RPMI8226 (cell line): ENCODE results near the gene MDM4.
"Not testable (repeated sequence)": the region's sequence is repeated elsewhere in the genome, so short reads cannot be mapped to it uniquely, and the experiment has no call there.

Experiments used
- DNase-seq: peaks from one replicate; pipeline ENCODE4 v3.0.0-alpha.2; 2015

MDM4 gene

DNA sequence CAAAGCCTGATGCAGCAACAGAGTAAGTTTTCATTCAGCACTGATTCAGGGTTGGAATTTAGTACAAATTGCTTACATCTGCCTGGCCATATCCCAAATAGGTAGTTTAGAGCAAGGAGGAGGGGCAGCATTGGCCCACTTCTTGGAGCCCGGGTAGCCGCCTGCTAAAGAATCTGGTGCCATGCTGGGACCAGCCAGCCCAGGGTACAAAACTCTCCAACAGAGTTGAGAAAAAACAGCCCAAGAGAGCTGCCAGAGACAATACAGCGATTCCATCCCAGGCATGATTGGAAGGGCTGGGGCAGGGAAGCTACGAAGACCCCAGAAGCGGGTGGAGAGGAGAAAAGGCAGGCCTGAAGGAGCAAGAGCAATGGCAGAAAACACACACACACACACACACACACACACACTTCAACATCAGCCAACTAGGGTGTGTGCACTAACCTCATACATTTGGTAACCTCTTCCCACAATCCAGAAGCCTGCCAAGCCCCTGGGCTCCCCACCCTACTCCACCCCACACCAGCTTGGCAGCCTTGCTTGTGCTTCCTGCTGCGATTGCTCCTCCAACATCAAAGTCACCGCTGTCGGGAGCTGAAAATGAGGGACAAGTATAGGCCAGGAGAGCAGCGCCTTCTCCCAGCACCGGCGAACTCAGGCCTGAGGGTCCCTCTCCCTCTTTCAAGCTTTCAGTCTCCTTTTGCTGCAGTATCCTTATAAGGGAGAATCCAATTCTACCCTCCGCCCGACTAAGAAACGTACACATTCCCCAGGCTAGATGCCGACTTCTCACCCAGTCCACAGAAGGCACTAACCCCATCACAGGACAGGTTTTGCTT is 22.8 kb upstream of the MDM4 start:
- DNase-seq: no peak

DNA sequence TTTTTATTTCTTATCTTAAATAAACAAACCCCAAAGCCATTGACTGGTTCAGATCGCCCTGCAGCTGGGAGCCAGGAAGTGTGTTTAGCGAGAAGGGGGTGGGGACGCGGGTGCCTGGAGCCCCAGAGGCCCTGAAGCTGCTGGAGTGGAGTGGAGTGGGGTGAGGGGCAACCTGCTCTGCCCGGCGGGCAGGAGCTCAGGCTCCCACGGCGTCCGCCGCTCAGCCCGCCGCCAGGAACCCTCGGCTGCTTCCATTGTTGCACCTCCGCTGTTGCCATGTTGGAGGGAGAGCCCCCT is 22.3 kb upstream of the MDM4 start:
- peak; percentile 67 for DNase-seq

DNA sequence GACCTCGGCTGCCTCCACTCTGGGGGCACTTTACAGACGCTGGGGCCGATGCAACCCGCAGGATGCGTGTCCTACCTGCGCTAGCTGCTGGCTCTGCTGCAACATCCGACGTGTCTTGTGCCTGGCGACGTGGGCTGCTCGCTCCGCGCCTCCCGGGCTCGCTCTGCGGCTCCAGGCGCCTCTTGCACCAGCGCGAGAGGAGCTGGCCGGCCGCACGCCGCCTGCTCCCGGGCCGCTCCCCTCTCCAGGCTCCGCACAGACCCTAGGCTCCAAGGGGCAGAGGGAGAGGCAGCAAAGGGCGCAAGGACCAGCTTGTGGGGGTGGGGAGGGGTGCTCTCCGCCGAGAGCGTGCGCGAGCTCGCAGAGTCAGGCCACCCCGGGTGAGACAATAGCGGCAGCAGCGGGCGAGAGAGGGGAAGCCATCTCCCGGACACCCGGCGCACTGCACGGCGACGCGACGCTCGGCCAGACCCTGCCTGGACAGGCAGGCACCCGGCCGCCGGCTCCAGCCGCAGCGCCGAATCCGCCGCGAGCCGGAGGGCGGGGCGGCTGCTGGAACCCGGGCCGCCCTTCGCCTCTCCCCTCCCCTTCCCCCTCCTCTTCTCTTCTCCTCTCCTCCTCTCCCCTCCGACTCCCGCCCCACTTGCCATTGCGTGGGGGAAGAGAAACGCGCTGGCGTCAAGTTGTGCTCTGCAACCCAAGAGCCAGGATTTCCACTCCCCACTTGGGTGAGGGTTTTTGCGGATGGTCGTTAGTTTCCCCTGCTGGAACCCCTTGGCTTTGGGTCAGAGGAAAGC is 21.7 kb upstream of the MDM4 start, which contains the start of gene PIK3C2B:
PIK3C2B (minus strand) TSS at position 525 of the 797 bp plus-strand sequence. CDS start 25,003 bp downstream, outside the sequence.
- peak; percentile 89 for DNase-seq

DNA sequence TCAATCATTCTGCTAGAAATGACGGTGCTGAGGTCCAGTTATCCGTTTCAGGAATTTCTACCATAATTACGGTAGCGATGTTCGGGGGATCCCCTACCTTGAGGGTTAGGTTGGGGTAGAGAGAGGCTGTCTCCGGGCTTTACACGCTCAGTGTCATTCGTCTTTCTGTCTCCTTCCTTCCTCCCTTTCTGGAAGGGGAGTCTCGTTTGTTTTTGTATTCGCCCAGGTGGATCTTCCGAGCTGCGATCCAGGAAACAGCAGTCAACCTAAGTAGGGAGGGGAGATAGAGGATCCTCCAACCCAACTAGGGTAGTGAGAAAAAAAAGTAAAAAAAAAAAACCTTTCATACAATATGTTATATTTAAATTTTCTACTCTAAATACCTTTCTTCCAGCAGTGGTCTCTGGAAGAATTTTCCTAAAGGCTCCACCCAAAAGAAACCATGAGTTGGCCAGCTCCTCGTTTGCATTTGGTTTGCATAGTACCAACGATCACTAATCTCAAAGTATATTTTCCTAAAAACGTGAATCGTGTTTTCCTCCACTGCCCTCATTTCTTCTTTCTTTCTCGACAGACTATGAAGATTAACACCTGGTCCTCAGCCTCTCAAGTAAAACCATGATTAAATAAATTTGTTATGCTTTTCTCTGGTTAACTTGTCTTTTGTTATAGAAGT is 21.0 kb upstream of the MDM4 start:
- no peak for DNase-seq

DNA sequence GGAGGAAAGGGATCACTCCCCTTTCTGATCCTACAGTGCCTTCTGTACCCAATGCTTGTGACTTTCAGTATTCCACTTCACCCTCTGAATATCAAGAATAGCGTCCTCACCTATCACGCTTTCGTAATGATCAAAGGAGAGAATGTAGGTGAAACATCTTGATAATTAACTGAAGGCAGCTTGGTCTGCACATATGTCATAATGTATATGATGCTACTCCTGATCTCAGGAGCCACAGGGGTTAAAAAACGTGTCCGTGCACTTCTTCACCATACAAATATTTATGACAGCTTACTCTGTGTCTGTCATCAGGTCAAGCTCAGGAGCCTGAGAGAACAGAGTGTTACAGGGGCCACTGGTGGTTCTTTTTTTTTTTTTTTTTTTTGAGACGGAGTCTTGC is 20.4 kb upstream of the MDM4 start:
- no peak for DNase-seq

DNA sequence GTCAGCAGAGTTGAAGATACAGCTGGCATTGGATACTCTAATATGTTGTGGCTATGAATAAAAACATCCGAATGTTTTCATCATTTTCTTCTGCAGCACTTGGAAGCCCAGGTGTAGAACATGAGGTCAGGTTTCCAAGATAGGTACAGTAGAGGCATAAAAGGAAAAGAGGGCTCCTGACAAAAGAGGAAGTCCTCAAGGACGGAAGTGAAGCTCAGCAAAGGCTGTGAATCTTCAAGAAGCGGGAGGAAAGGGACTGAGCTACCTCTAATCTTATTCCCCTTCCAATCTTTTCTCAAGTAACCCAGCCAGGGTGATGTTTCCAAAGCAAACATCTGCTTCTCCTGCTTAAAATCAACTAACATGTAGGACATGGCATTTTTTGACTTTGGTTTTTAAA is 17.2 kb upstream of the MDM4 start:
- no peak for DNase-seq

DNA sequence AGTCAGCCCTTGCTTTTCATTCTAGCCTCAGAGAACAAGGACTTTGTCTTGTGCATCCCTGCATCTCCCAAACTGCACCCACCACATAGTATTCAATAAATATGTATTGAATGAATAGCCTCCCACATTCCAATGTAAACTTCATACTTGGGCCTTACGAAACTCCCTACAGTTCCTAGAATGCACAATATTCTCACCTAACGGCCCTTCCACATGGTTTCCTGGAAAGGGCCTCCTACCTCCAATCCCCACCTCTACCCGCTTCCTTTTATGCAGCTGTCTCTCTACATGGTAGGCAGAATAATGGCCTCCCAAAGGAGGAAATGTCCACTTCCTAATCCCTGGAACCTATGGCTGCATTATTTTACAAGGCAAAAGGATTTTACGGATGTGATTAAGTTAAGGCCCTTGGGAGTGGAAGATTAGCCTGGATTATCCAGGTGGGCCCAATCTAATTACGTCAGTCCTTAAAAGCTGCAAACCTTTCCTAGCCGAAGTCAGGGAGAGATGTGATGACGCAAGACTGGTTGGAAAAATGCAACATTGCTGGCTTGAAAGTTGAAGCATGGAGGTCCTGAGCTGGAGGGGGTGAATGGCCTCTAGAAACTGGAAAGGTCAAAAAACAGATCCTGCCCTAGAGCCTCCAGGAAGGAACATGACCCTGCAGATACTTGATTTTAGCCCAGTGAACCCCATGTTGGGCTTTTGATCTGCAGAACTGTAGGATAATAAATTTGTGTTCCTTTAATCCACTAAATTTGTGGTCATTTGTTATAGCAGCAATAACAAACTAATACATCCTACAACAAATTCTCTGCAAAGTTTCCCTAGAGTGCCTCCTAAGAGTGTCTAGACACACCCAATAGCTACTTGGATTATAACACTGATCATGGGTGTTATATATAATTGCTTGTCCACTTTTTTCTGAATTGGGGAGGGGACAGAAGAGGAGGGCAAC is 16.4 kb upstream of the MDM4 start:
- DNase-seq: no peak

DNA sequence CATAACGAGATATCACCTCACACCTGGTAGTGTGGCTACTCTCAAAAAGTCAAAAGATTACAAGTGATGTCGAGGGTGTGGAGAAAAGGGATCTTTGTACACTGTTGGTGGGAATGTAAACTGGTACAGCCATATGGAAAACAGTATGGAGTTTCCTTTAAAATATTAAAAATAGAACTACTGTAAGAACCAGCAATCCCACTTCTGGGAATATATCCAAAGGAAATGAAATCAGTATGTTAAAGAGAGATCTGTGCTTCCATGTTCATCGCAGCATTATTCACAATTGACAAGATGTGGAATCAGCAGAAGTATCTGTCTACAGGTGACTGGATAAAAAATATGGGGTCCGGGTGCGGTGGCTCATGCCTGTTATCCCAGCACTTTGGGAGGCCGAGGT is 14.0 kb upstream of the MDM4 start:
- DNase-seq: no peak

DNA sequence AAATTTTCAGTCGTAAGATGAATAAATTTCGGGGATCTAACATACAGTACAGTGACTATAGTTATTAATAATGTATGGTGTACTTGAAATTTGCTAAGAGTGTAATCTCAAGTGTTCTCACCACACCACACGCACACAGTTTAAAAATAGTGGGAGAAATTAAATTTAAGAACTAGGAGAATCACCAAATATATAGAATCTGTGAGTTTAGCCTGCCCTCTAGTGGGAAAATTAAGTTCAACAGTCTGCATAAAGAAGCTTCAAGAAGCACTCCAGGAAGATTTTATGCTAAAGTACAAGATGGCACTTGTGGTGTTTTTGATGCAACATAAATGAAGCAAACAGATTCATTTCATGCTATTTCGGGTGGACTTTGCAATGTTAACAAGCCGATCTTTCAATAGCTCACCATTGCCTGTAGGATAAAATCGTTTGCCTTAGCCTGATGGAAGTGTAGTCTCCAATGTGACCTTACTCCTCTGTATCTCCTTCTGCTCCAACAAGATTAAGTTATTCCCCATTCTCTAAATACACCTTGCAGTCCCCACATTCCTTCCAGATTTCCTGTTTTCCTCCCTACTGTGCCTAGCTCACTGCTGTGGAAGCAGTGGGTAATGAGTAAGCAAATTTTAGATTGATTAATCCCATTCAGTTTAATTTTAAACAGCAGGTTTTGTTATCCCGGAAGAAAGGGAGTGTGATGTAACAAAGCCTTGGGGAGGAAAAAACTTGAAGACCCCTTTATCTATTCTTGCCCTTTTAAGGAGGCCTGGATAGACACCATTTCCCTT is 12.9 kb upstream of the MDM4 start:
- DNase-seq: peak; percentile 78

DNA sequence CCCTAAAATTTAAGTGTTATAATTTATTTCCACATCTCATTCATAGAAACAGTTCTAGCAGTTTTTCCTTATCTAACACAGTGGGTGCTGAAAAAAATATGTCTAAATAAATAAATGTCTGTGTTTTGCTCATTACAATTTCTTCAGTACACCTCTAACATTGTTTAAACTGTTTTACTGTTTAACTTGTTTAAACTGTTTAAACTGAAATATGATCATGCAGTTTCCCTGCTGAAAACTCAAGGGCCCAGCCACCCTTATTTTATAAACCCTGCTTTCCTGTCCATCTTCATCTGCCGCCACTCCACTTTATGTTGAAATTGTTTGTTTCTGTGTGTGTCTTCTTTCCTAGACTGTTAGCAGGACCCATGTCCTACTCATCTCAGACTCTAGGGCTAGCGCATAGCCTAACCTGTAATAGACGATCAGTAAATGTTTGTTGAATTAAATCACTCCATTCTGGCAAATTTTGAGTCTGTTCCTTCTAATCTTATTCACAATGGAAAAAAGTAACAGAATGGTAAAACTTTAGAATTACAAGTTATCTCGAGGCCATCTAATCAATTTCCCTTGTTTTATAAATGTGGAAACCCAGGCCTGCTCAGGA is 12.2 kb upstream of the MDM4 start:
- no peak for DNase-seq

DNA sequence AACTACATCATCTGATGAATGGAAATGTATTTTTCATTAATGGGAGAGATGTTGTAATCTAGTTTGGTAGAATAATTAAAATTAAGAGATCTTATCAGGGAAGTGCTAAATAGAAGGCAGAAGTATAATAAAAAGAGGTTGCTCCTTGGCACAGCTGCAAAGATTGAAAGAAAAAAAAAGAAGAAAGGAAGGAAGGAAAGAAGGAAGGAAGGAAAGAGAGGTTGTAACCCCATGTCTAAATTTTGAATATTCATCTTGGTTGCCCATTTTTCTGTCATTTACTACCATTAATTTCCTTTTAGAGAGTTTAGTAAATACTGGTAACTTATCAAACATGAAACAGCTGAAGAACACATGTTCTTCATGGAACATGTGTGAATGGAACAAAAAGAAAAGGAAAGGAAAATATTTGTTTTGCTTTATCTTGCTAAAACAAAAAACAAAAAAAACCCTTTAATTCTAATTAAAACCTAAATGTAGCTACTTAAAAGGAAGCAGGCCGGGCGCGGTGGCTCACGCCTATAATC is 10.5 kb upstream of the MDM4 start:
- peak; percentile 28 for DNase-seq

DNA sequence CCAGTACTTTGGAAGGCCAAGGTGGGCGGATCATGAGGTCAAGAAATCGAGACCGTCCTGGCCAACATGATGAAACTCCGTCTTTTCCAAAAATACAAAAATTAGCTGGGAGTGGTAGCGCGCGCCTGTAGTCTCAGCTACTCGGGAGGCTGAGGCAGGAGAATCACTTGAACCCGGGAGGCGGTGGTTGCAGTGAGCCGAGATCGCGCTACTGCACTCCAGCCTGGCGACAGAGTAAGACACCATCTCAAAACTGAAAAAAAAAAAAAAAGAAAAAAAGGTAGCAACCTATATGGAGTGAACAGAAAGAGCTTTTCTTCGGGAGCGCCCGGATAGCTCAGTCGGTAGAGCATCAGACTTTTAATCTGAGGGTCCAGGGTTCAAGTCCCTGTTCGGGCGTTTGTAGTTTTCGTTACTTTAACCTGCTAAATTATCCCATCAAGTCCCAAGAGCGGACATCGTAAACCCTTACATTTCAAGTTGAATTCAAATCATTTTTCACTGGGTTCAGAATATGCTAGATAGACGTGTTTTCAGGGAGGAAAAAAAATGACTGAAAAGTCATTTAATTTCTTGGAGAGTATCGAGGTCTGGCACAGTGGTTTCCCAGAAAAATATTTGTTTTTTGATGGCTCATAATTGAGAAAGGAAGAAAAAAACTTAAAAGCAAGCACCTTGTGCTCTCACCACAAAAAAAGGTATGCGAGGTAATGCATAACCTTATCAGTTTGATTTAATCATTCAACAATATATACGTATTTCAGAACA is 9.8 kb upstream of the MDM4 start:
- DNase-seq: peak; percentile 93

DNA sequence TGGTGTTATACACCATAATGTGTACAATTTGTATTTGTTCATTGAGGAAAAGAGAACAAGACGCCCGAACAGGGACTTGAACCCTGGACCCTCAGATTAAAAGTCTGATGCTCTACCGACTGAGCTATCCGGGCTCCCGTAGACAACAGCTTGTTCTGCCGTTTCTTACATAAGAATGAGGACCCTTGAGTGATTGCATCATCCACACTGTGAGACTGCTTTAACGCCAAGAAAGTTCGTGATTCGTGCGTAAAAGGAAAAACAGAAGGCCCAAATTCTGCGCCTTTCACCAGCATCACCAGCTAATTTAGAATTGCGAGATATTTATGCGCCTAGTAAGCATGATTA is 9.3 kb upstream of the MDM4 start:
- DNase-seq: peak; percentile 92

DNA sequence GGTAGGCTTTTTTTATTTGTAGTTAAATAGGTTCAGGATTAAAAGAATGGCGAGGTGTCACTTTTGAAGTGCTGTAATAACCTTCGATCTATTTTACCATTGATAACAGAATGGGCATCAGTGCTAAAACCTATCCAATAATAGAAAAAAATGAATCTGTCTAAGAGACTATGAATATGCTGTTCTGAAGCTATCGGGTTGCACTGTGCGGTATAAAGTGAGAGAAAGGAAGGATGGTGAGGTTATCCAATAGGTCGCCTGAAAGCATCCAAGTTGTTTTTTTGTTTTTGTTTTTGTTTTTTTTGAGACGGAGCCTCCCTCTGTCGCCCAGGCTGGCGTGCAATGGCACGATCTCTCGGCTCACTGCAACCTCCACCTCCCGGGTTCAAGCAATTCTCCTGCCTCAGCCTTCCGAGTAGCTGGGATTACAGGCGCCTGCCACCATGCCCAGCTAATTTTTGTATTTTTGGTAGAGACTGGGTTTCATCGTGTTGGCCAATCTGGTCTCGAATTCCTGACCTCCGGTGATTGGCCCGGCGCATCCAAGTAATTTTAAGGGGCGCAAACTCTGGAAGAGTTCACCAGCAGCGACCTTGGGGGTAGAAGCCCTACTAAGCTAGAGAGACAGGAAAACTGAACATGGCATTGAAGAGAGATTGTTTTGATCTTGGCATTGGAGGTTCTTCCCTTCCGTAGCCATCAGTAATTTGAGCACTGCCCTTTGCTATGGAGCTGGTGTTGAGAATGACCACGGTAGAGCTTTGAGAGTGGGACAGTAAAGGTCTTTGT is 8.7 kb upstream of the MDM4 start:
- peak; percentile 35 for DNase-seq

DNA sequence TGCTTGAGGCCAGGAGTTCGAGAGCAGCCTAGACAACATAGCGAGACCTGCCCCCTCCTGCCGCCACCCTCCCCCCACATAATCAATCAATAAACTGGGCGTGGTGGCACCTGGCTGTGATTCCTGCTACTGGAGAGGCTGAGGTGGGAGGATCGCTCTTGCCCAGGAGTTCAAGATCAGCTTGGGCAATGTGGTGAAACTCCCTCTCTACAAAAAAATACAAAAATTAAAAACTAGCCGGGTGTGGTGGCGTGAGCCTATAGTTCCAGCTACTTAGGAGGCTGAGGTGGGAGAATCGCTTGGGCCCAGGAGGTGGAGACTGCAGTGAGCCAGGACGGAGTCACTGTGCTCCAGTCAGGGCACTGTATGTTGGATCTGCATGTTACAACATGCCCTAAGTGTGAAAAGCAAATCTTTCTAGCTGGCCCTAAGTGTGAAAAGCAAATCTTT is 7.0 kb upstream of the MDM4 start:
- DNase-seq: no peak

DNA sequence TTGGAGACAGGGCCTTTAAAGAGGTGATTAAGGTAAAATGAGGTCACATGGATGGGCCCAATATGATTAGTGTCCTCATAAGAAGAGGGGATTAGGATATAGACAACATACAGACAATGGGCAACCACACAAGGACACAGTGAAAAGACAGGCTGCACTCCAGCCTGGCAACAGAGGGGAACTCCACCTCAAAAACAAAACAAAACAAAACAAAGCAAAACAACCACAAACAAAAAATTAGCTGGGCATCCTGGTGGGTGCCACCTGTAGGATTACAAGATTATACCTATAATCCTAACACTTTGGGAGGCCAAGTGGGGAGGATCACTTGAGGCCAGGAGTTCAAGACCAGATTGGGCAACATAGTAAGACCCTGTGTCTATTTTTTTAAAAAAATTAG is 4.8 kb upstream of the MDM4 start:
- DNase-seq: no peak

DNA sequence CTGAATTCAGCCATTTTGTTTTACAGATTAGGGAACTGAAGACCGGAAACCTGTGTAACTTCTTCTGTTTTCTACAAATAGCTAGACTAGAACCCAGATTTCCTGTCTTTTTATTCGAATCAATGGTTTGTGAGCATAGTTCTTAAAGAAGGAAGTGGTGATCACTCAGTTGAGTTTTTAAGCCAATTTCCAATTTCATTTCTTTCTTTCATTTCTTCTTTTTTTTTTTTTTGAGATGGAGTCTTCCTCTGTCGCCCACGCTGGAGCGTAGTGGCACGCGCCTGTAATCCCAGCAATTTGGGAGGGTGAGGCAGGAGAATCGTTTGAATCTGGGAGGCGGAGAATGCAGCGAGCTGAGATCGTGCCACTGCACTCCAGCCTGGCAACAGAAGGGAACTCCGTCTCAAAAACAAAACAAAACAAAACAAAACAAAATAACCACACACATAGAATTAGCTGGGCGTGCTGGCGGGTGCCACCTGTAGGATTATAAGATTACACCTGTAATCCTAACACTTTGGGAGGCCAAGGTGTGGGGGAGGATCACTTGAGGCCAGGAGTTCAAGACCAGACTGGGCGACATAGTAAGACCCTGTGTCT is 3.0 kb upstream of the MDM4 start:
- DNase-seq: peak; percentile 87

DNA sequence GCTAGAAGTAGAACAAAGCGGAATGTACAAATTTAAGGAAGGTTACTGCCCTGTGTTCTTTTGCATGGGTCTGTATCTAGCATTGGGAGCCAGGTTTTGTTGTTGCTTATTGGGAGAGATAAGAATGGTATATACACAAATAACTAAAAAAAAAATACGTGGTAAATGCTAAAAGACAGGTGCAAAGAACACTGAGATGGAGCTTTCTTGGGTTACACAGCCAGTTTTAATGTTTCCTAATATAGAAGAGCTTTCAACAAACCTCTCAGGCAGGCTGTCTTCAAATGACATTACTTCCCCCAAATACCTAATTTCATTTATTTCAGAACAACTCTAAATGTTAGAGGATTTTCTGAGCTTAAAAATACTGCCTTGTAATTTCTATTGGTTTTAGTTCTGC is 1.4 kb upstream of the MDM4 start:
- DNase-seq: no peak

DNA sequence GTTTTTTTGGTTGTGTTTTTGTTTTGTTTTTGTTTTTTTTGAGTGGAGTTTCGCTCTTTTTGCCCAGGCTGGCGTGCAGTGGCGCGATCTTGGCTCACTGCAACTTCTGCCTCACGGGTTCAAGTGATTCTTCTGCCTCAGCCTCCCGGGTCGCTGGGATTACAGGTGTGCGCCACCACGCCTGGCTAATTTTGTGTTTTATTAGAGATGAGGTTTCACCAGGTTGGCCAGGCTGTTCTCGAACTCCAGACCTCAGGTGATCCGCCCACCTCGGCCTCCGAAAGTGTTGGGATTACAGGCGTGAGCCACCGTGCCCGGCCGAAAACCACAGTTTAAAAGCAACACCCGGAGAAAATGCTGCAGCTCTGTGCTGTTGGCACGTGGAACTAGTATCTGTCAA is 1.2 kb downstream of the MDM4 start:
- DNase-seq: not testable (repeated sequence)
